ENCODE results near the gene C14orf119.

The C14orf119 gene

GRCh38 chr14:23136566-23137133, 41.3 kb downstream of the C14orf119 start:
- DNase-seq: no peak
- in situ Hi-C loops (cut with HindIII; ENCODE audit: low pct_ligation_motif_present, low pct_unique_long_range_greater_than_20kb, low sequenced_read_pairs): no loop called here

DNA sequence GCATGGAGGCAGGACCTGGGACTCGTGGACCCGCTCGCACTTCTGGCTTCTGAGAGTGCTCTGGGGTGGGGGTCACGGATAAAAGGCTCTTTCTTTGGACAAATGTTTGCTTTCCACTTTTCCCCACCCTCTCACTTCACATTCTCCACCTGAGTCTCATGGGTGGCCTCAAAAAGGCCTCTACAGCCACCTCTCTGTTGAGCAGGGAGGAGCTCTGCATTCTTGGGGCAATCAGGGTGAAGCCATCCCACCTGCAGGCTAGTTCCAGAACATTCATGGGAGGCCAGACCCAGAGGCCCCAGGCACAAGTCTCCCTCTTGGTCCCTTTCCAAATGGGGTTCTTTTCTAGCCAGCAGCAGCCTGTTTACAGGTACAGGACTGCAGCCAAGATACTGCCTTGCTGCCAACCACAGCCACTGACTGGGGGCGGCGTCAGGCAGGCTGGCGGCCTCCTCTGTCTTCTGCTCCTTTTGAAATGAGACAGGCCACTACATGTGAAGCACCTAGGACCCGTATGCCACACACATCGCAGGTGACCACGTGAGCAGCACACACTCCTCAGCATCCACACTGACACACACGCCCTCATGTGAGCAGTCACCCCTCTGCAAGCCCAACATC, 42.0 kb downstream of the C14orf119 start:
- DNase-seq: no peak
- in situ Hi-C loops (cut with HindIII; ENCODE audit: low pct_ligation_motif_present, low pct_unique_long_range_greater_than_20kb, low sequenced_read_pairs): no loop called here

DNA sequence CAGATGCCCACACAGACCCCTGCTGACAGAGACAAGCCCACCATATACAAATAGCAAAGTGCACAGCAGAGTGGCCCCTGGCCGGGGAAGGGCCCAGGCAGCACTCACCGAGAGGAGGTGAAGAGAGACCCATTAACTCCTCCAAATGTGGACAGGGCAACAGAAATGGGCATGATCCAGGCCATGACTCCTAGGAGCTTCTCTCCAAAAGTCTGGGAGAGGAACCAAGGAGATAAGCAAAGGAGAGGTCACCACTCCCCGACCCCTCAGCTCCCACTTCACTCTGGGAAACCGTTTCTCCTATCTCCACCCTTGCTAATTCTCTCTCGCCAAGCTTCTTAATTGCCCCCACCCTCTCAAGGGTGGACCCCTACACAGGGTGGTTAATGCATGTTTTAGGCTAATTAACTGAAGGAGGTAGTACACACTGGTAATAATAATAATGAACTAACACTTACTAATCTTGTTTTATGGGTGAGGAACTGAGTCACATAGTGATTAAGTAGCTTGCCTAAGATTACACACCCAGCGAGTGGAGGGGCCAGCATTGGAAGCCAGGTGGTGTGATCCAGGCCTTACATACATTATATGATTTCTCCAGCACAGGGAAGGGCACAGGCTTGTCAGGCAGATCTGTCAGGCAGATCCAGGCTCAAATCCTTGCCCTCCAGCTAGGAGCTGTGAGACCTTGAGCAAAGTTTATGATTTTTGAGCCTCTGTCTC, 42.7 kb downstream of the C14orf119 start:
- no peak for DNase-seq
- in situ Hi-C loops (cut with HindIII; ENCODE audit: low pct_ligation_motif_present, low pct_unique_long_range_greater_than_20kb, low sequenced_read_pairs): no loop called here

DNA sequence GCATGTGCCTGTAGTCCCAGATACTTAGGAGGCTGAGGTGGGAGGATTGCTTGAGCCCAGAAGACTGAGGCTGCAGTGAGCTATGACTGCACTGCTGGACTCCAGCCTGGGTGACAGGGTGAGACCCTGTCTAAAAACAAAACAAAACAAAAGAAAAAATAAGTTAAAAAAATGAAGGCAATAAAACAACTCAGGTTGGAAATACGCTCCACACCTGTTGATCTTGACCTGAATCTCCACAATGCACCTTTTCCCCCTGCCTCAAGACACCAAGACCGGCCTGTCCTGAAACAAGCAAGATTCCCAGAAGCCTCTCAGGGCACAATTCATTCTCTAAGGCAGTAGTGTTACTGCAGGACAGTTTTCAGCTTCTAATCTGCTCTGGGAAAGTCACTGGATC, 44.6 kb downstream of the C14orf119 start:
- no peak for DNase-seq
- in situ Hi-C loops (cut with HindIII; ENCODE audit: low pct_ligation_motif_present, low pct_unique_long_range_greater_than_20kb, low sequenced_read_pairs): no loop called here

DNA sequence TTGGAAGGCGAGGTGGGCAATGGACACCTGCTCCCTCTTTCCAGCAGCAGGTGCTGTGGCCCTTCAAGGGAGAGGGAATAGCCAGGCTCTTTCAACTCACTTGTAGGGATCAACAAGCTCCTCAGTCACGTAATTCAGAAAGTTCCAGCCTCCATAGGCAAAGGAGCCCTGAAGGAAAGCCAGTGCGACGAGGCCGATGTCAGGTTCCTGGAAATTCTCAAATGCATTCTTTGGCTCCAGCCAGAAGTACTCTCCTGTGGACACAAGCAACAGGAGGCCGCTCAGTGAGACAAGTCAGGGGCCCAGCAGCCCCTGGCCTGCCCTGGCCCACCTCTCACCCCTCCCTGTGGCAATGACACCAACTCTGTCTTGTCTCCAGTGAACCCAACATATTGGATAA, 45.1 kb downstream of the C14orf119 start:
- DNase-seq: no peak
- in situ Hi-C loops (cut with HindIII; ENCODE audit: low pct_ligation_motif_present, low pct_unique_long_range_greater_than_20kb, low sequenced_read_pairs): no loop called here

DNA sequence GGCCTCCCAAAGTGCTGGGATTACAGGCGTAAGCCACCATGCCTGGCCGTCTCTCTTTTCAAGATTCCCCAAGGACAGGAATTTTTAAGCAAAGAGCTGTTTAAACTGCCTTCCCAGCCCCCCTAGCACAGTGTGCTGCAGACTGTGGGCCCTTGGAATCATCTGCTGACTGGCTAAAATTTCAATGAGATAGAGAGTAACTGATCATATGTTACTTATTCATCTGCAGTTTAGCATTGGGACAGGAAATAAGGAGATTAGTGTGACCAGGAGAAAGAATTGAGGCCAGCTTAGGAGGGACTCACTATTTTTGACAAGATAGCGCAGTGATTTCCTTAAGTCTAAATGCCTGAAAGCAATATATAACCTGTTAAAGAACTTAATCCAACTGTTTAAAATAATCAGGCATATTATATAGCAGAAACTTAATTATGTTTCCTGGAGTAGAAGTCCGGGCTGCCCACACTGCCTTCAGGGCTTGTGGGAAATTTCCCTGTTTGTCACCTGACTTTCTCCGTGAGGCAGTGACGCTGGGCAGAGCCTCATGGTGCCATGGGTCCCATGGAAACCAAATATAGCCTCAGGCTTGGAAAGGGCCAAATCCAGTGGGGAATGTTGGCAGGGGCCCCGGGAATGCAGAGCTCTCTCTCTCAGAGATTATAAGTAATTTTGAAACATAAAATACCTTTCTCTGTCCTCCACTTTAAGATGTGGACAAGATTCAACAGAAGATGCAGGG, 46.6 kb downstream of the C14orf119 start:
- in situ Hi-C loops (cut with HindIII; ENCODE audit: low pct_ligation_motif_present, low pct_unique_long_range_greater_than_20kb, low sequenced_read_pairs): no loop called here
- no peak for DNase-seq

- in situ Hi-C loops (cut with HindIII; ENCODE audit: low pct_ligation_motif_present, low pct_unique_long_range_greater_than_20kb, low sequenced_read_pairs): no loop called here
- no peak for DNase-seq
These were observed 47.5 kb downstream of the C14orf119 start for GRCh38 chr14:23142826-23143225.

- in situ Hi-C loops (cut with HindIII; ENCODE audit: low pct_ligation_motif_present, low pct_unique_long_range_greater_than_20kb, low sequenced_read_pairs): no loop called here
- DNase-seq: no peak
These were observed 48.6 kb downstream of the C14orf119 start for GRCh38 chr14:23143911-23144310.

- DNase-seq: no peak
- in situ Hi-C loops (cut with HindIII; ENCODE audit: low pct_ligation_motif_present, low pct_unique_long_range_greater_than_20kb, low sequenced_read_pairs): no loop called here
These were observed 50.6 kb downstream of the C14orf119 start for GRCh38 chr14:23145794-23146350.

DNA sequence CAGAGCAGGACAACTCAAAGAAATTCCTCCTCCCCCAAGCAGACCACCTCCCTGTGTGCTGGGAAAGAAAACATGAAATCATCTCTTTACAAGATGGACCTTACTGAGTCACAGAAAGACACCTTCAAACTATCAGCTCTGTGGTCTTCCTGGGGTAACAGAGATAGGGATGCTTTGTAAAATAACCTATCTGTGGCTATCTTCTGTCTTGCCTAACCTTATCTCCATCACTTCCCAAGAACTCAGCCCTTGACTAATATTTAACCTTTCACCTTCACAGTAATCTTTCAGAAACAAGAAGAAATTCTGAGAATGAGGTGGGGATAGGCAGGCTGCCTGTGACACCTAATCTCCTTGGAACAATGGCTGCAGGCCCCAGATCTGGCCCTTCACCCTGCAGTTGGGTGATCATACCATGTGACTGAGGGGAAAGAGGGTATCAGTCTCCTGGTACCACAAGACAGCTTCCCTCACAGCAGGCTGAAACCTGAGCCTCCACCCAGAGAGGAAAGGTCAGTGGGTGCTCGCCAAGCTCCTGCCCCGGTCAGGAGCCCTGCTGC, 51.1 kb downstream of the C14orf119 start:
- in situ Hi-C loops (cut with HindIII; ENCODE audit: low pct_ligation_motif_present, low pct_unique_long_range_greater_than_20kb, low sequenced_read_pairs): no loop called here

DNA sequence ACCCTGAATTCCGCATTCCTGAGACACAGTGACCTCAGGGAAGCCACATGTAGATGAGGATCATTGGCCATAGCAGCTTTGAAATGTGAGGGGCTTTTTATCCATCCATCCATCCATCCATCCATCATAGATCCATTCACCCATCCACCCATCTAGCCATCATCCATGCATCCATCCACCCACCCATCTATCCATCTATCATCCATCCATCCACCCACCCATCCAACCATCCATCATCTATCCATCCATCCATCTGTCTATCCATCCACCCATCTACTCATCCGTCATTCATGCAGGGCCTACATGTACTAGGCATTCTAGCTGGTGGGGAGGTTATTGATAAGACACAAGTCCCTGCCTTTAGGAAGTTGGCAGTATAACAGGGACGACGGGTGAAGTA, 51.7 kb downstream of the C14orf119 start:
- DNase-seq: no peak
- in situ Hi-C loops (cut with HindIII; ENCODE audit: low pct_ligation_motif_present, low pct_unique_long_range_greater_than_20kb, low sequenced_read_pairs): no loop called here

More for the DNA sequence above, 51.1 kb downstream of the C14orf119 start:
- DNase-seq: no peak

- no peak for DNase-seq
- in situ Hi-C loops (cut with HindIII; ENCODE audit: low pct_ligation_motif_present, low pct_unique_long_range_greater_than_20kb, low sequenced_read_pairs): no loop called here
These were observed 52.4 kb downstream of the C14orf119 start for GRCh38 chr14:23147676-23148075.

DNA sequence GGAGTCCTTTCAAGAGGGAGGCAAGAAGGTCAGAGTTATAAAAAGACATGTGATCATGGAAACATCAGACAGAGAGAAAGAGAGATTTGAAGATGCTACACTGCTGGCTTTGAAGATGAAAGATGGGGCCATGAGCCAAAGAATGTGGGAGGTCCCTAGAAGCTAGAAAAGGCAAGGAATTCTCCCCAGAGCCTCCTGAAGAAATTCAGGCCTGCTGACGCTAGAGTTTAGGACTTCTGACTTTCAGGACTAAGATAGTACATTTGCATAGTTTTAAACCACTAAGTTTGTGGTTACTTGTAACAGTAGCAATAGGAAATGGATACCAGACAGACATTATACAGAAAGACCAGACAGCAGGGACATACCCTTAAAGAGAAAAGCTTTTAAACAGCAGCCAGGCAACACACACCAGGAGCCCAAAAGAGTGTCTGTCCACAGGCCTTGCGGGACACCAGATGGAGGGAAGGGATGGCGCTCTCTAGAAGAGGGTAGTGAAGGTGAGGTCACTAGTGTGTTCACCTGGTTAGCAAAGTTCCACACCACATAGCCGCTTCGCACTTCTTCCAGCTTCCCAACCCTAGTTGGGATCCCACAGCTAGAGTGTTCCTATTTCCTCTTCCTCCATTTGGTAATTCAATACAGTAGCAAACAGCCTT, 53.4 kb downstream of the C14orf119 start:
- in situ Hi-C loops (cut with HindIII; ENCODE audit: low pct_ligation_motif_present, low pct_unique_long_range_greater_than_20kb, low sequenced_read_pairs): no loop called here
- no peak for DNase-seq

DNA sequence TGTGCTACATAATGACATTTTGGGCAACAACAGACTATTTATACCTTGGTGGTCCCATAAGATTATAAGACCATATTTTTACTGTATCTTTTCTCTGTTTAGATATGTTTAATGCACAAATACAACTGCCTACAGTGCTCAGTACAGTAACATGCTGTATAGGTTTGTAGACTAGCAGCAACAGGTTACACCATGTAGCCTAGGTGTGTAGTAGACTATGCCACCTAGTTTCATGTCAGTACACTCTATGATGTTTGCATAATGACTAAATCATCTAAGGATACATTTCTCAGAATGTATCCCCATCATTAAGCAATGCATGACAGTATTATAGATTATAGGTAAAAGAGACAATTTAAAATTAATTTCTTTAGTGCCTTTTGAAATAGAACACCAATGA, 54.4 kb downstream of the C14orf119 start:
- in situ Hi-C loops (cut with HindIII; ENCODE audit: low pct_ligation_motif_present, low pct_unique_long_range_greater_than_20kb, low sequenced_read_pairs): no loop called here
- no peak for DNase-seq

All from ACHN (cell line).